OCI-LY1 (cell line): Measurements from ENCODE around the gene SOST.

Experiments
- H2AFZ ChIP-seq: fragments of 200-600 bp; sonication (generic), shearing (Covaris generic); 2 replicates; pipeline ENCODE4 v1.6.0; 2014; ENCODE audit warnings: antibody characterized with exemption, mild to moderate bottlenecking, low read length
- H3F3A ChIP-seq: fragments of 200-600 bp; sonication (generic), shearing (Covaris generic); 2 replicates; pipeline ENCODE4 v1.6.0; 2014; ENCODE audit warnings: mild to moderate bottlenecking, antibody characterized with exemption, low read length, moderate library complexity; ENCODE audit not compliant: insufficient read depth
- H3K27ac ChIP-seq: fragments of 200-600 bp; sonication (generic); 2 replicates; pipeline ENCODE4 v1.5.1; 2014; ENCODE audit warnings: low read length, mixed run types, mild to moderate bottlenecking, low read depth; ENCODE audit not compliant: poor library complexity, severe bottlenecking
- H3K27me3 ChIP-seq: fragments of 200-600 bp; sonication (generic); 2 replicates; pipeline ENCODE4 v1.6.0; 2014; ENCODE audit warnings: antibody characterized with exemption, mild to moderate bottlenecking, low read length, moderate library complexity; ENCODE audit not compliant: insufficient read depth
- H3K36me3 ChIP-seq: fragments of 200-600 bp; sonication (generic); 2 replicates; pipeline ENCODE4 v1.6.1; 2014; ENCODE audit warnings: mild to moderate bottlenecking, antibody characterized with exemption, low read length, moderate library complexity, mixed read lengths; ENCODE audit not compliant: insufficient read depth
- H3K4me1 ChIP-seq: fragments of 200-600 bp; sonication (generic); 2 replicates; pipeline ENCODE4 v1.5.1; 2014; ENCODE audit warnings: mild to moderate bottlenecking, low read length, moderate library complexity; ENCODE audit not compliant: insufficient read depth, severe bottlenecking
- H3K4me2 ChIP-seq: fragments of 200-600 bp; sonication (generic), shearing (Covaris generic); 2 replicates; pipeline ENCODE4 v1.6.1; 2014; ENCODE audit warnings: low read length
- H3K4me3 ChIP-seq: fragments of 200-600 bp; sonication (generic); 2 replicates; pipeline ENCODE4 v1.5.1; 2014; ENCODE audit warnings: low read length, low read depth, mild to moderate bottlenecking, mixed read lengths; ENCODE audit not compliant: poor library complexity, severe bottlenecking
- H3K79me2 ChIP-seq: fragments of 200-600 bp; shearing (Covaris generic); 2 replicates; pipeline ENCODE4 v1.6.1; 2016; ENCODE audit warnings: mixed run types, low read length, mixed read lengths; ENCODE audit not compliant: insufficient read depth
- H3K9ac ChIP-seq: fragments of 200-600 bp; sonication (generic), shearing (Covaris generic); 2 replicates; pipeline ENCODE4 v1.6.1; 2014; ENCODE audit warnings: mild to moderate bottlenecking, low read length, mixed read lengths
- H3K9me2 ChIP-seq: fragments of 200-600 bp; sonication (generic), shearing (Covaris generic); 2 replicates; pipeline ENCODE4 v1.6.1; 2014; ENCODE audit warnings: low read depth, mild to moderate bottlenecking, low read length, mixed read lengths
- H3K9me3 ChIP-seq: fragments of 200-600 bp; shearing (Covaris generic); 2 replicates; pipeline ENCODE4 v1.6.1; 2014; ENCODE audit warnings: low read length, mixed read lengths
- H4K20me1 ChIP-seq: fragments of 200-600 bp; sonication (generic), shearing (Covaris generic); 2 replicates; pipeline ENCODE4 v1.6.0; 2016; ENCODE audit warnings: mild to moderate bottlenecking, low read length; ENCODE audit not compliant: insufficient read depth
- CTCF ChIP-seq: fragments of 200-600 bp; sonication (generic), shearing (Covaris generic); IDR thresholded peaks from 2 replicates; pipeline ENCODE4 v1.5.1; 2017; ENCODE audit warnings: mild to moderate bottlenecking, antibody characterized with exemption, low read length, moderate library complexity, mixed read lengths
- EZH2 ChIP-seq: fragments of 200-600 bp; sonication (generic), shearing (Covaris generic); IDR thresholded peaks from 2 replicates; pipeline ENCODE4 v1.8.0; 2017; ENCODE audit warnings: borderline replicate concordance, mixed run types, mild to moderate bottlenecking, antibody characterized with exemption, low read length, moderate library complexity, mixed read lengths

The SOST gene

DNA sequence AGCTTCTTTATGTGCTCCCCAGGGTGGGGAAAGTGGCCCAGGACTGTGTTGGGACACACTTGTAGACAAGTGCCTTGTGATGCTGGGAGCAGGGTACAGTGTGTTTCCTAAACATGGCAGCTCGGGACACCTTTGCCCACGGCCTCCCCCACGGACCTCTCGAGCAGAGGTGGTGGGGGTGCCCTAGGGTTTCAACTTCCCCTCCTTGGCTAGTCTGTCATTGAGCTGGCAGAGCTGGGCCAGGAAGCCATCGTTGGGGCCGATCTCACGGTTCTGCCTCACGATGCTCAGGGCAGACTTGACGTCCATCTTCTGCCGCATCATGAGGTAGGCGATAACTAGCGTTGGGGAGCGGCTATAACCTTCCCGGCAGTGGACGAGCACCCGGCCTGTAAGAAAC is 10.8 kb upstream of the SOST start:
- Histone ChIP-seq H3K27me3 (no peaks in the 10 kb centered on the region), H2AFZ (no peak overlapping the region), H3F3A (no peaks in the 10 kb centered on the region), H3K4me2 (no peak overlapping the region), H3K9me3 (no peaks in the 10 kb centered on the region), H3K9me2 (no peaks in the 10 kb centered on the region), H3K4me3 (no peak overlapping the region), H3K36me3 (peaks cover 5% of the 10 kb centered on the region), H4K20me1 (no peaks in the 10 kb centered on the region), H3K9ac (no peak overlapping the region), H3K27ac (no peak overlapping the region), H3K4me1 (no peaks in the 10 kb centered on the region), H3K79me2 (no peaks in the 10 kb centered on the region)
- TF ChIP-seq CTCF (no peak), EZH2 (no peak)

- no peaks in the 10 kb centered on the region for H3K9me3 ChIP-seq
- no peaks in the 10 kb centered on the region for H4K20me1 ChIP-seq
- H2AFZ ChIP-seq, result no peak overlapping the region
- no peak overlapping the region for H3K4me3 ChIP-seq
- H3K27ac ChIP-seq, result no peak overlapping the region
- no peaks in the 10 kb centered on the region for H3K79me2 ChIP-seq
- TF ChIP-seq CTCF (no peak), EZH2 (no peak)
- H3K36me3 ChIP-seq, result no peaks in the 10 kb centered on the region; the same call in none of the 2 replicates
- H3K4me2 ChIP-seq, result no peak overlapping the region
- H3F3A ChIP-seq, result no peaks in the 10 kb centered on the region
- H3K27me3 ChIP-seq, result no peaks in the 10 kb centered on the region
- H3K9me2 ChIP-seq, result no peaks in the 10 kb centered on the region
- H3K4me1 ChIP-seq, result no peaks in the 10 kb centered on the region
- H3K9ac ChIP-seq, result no peak overlapping the region
These were observed 10.4 kb upstream of the SOST start for GRCh38 chr17:43768943-43769342.

DNA sequence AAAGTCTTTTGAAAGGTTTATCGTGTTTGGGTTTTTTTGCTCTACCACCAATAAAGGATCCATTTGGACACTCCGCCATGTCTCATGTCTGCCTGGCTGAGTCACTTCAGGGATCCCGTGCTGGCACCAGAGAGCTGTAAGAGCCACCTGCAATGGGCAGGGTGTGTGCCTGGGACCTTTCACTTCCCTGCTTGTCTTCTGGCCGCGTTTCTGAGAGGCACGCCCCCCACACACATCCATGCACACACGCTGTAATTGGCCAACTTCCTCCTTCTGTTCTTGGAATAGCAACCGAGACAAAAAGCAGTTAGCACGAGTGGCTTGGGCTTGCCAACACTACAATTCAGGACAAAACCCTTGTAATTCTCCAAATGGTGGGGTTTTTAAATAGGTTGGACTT is 9.8 kb upstream of the SOST start:
- no peaks in the 10 kb centered on the region; the same call in none of the 2 replicates for H3K36me3 ChIP-seq
- no peaks in the 10 kb centered on the region for H4K20me1 ChIP-seq

More for the DNA sequence above, 9.8 kb upstream of the SOST start:
- no peaks in the 10 kb centered on the region for H3F3A ChIP-seq
- TF ChIP-seq EZH2, result no peak
- no peak for TF ChIP-seq CTCF
- no peak overlapping the region for H3K4me3 ChIP-seq
- H3K27ac ChIP-seq, result no peak overlapping the region
- H3K79me2 ChIP-seq, result no peaks in the 10 kb centered on the region
- no peak overlapping the region for H3K9ac ChIP-seq
- H3K4me2 ChIP-seq, result no peak overlapping the region
- H3K4me1 ChIP-seq, result no peaks in the 10 kb centered on the region
- H3K27me3 ChIP-seq, result no peaks in the 10 kb centered on the region
- no peak overlapping the region for H2AFZ ChIP-seq
- no peaks in the 10 kb centered on the region for H3K9me2 ChIP-seq
- H3K9me3 ChIP-seq, result no peaks in the 10 kb centered on the region
